K562 (cell line): ENCODE results near the gene PGAP2. TPM values are rescaled to one million over a fixed set of nuclear protein-coding genes. Genes with fewer than 3 reads are reported as not detected.
A peak's percentile ranks its signal among the peaks of the same experiment; 100 is the strongest.

Experiments used
- ATF2 ChIP-seq: sonication (generic); formaldehyde crosslinking; IDR thresholded peaks from 2 replicates; pipeline ENCODE4 v1.8.1; 2022; ENCODE audit warnings: missing genetic modification reagents
- ATF7 ChIP-seq: fragments of 450-650 bp; IDR thresholded peaks from 2 replicates; pipeline ENCODE4 v1.7.1; 2014; ENCODE audit warnings: mild to moderate bottlenecking, moderate library complexity
- ETS2 ChIP-seq: IDR thresholded peaks from 2 replicates; pipeline ENCODE4 v1.6.1; 2016; ENCODE audit warnings: borderline replicate concordance, missing genetic modification characterization, mild to moderate bottlenecking, moderate library complexity, missing compliant biosample characterization; ENCODE audit not compliant: poor library complexity, severe bottlenecking
- FOXK2 ChIP-seq, 2 experiments: fragments of 450-650 bp; IDR thresholded peaks in 1 of 2; conservative IDR thresholded peaks in 1 of 2; 2 replicates each; pipeline ENCODE4 v1.6.1; 2016; ENCODE audit warnings: low read depth in 2 of 2, mild to moderate bottlenecking in 1 of 2
- GMEB1 ChIP-seq: fragments of 250-450 bp; sonication (Bioruptor Pico); IDR thresholded peaks from 2 replicates; pipeline ENCODE4 v1.4.0; 2020; ENCODE audit warnings: mild to moderate bottlenecking
- MAZ ChIP-seq, 2 experiments: fragments of 450-650 bp in 1 of 2; sonication (generic) in 1 of 2; formaldehyde crosslinking; IDR thresholded peaks in 1 of 2; conservative IDR thresholded peaks in 1 of 2; 2 replicates each; pipeline versions ENCODE4 v1.4.0 to v1.5.0; 2020; ENCODE audit warnings: mild to moderate bottlenecking in 1 of 2, missing genetic modification reagents in 1 of 2
- MTA1 ChIP-seq: fragments of 450-650 bp; IDR thresholded peaks from 2 replicates; pipeline ENCODE4 v1.6.1; 2017; ENCODE audit warnings: borderline replicate concordance
- MXI1 ChIP-seq: IDR thresholded peaks from 2 replicates; pipeline ENCODE4 v1.6.1; 2011; ENCODE audit warnings: low read depth, mild to moderate bottlenecking, improper control_type of control experiment, low read length
- MYC ChIP-seq, 2 experiments: fragments of 250-450 bp in 1 of 2; sonication (Bioruptor Pico) in 1 of 2; IDR thresholded peaks; 2 replicates each; pipeline versions ENCODE4 v1.5.1 to v1.6.1; 2012 to 2021; ENCODE audit warnings: low read depth in 2 of 2, borderline replicate concordance in 1 of 2, improper control_type of control experiment in 1 of 2, low read length in 1 of 2, mild to moderate bottlenecking in 1 of 2, moderate library complexity in 1 of 2
- RAD51 ChIP-seq: fragments of 450-650 bp; IDR thresholded peaks from 2 replicates; pipeline ENCODE4 v1.7.1; 2016; ENCODE audit warnings: low read depth, mild to moderate bottlenecking, borderline replicate concordance
- SRSF9 ChIP-seq: fragments of 200-400 bp; formaldehyde crosslinking; IDR thresholded peaks from 2 replicates; pipeline ENCODE4 v1.6.1; 2017; ENCODE audit warnings: low read depth, low read length, borderline replicate concordance
- TCF3 ChIP-seq: sonication (generic); formaldehyde crosslinking; IDR thresholded peaks from 2 replicates; pipeline ENCODE4 v1.4.0; 2020; ENCODE audit warnings: mild to moderate bottlenecking, missing genetic modification reagents
- THRA ChIP-seq: fragments of 450-650 bp; IDR thresholded peaks from 2 replicates; pipeline ENCODE4 v1.6.1; 2017; ENCODE audit warnings: mild to moderate bottlenecking, moderate library complexity
- ZMIZ1 ChIP-seq, 2 experiments: fragments of 150-350 bp in 1 of 2; IDR thresholded peaks; 2 replicates each; pipeline ENCODE4 v1.6.1; 2012 to 2016; ENCODE audit warnings: low read depth in 2 of 2, low read length in 2 of 2, mild to moderate bottlenecking in 1 of 2, moderate library complexity in 1 of 2
- ZNF175 ChIP-seq: fragments of 200-800 bp; sonication (Bioruptor generic); IDR thresholded peaks from 2 replicates; pipeline ENCODE4 v1.6.1; 2016; ENCODE audit warnings: low read depth, mild to moderate bottlenecking, missing genetic modification characterization, missing compliant biosample characterization
- ZNF408 ChIP-seq: fragments of 250-450 bp; sonication (Bioruptor Pico); IDR thresholded peaks from 2 replicates; pipeline ENCODE4 v1.4.0; 2020; ENCODE audit warnings: low read depth, mild to moderate bottlenecking, moderate library complexity
- ZNF551 ChIP-seq: fragments of 250-450 bp; sonication (Bioruptor Pico); IDR thresholded peaks from 2 replicates; pipeline ENCODE4 v1.5.0; 2021; ENCODE audit warnings: mild to moderate bottlenecking, moderate library complexity
- polyA plus RNA-seq, 8 experiments: library from polyadenylated mRNA; depleted of rRNA in 4 of 8; stranded (reverse) in 5 of 8; unstranded in 3 of 8; fragments of >200 nt; fragmentation: Nextera tagmentation in 2 of 8; fragmentation: Illumina TruSeq in 1 of 8; extraction: Ambion mirVana in 2 of 8; extraction: Trizol in 1 of 8; gene quantifications; 2 replicates each; pipeline versions ENCODE4 v1.2.1 to v1.2.3, GENCODE V29; 2011 to 2014; ENCODE audit warnings: inconsistent platforms in 1 of 8, missing spikeins in 1 of 8
- total RNA-seq, 7 experiments: library from RNA; depleted of rRNA in 6 of 7; stranded (reverse); fragments of >200 nt in 6 of 7; fragmentation: Illumina TruSeq in 2 of 7; extraction: Trizol in 2 of 7; gene quantifications; 2 replicates each; pipeline versions ENCODE4 v1.2.1 to v1.2.3, GENCODE V29; 2011 to 2021; ENCODE audit warnings: low replicate concordance in 1 of 7

The PGAP2 gene
- total and polyA plus RNA-seq, 9 of the 15 experiments (the other 6 are each of a cell fraction or from before 2014, with no cell fraction given) = 17.9 to 47.2 (median 33.7) TPM

GRCh38 chr11:3807909-3808860 lies at the start of gene PGAP2 (continued):
- TF ChIP-seq THRA (no peak), GMEB1 (no peak), FOXK2 (conservative IDR thresholded peaks at IDR 0.05 in 1 of 2, IDR thresholded peaks at IDR 0.05 in 1 of 2; ENCODE audit: low read depth in 2 of 2) (no peak), ZNF408 (CRISPR knock-in tag) (no peak), MTA1 (0 out of 2 replicates have a peak, but pooled peaks have one; percentile 44), ATF7 (0 out of 2 replicates have a peak, but pooled peaks have one; percentile 26), ZNF175 (CRISPR knock-in tag) (no peak), ATF2 (CRISPR knock-in tag) (no peak), MAZ (CRISPR knock-in tag; conservative IDR thresholded peaks at IDR 0.05 in 1 of 2, IDR thresholded peaks at IDR 0.05 in 1 of 2) (peak in 1 of 2 experiments; percentile 69; a peak in 2 of 4 replicates), ZMIZ1 (IDR thresholded peaks at IDR 0.05; ENCODE audit: low read depth in 2 of 2, low read length in 2 of 2) (no peak), MYC (IDR thresholded peaks at IDR 0.05; ENCODE audit: low read depth, low read length) (peak; percentile 22; the same call in 1 of the 2 replicates), MYC (CRISPR knock-in tag; IDR thresholded peaks at IDR 0.05; ENCODE audit: borderline replicate concordance, low read depth) (no peak), RAD51 (no peak), ETS2 (tag) (no peak), SRSF9 (no peak), ZNF551 (no peak), MXI1 (no peak), TCF3 (peak; percentile 17; the same call in 1 of the 2 replicates)
